Limb (tissue), 2 donors: ENCODE data around the gene NUB1.

Source experiments
- DNase-seq, 2 donors: peaks; one replicate each; pipeline ENCODE4 v3.0.0-alpha.2; 2016; ENCODE audit errors: extremely low spot score in 2 of 2

Gene NUB1

GRCh38 chr7:151389096-151389767 is 47.6 kb downstream of the NUB1 start:
- no peak for DNase-seq

- no peak for DNase-seq
Measured at GRCh38 chr7:151389768-151390597, 48.4 kb downstream of the NUB1 start.

GRCh38 chr7:151390598-151391357 is 49.2 kb downstream of the NUB1 start:
- no peak for DNase-seq

DNA sequence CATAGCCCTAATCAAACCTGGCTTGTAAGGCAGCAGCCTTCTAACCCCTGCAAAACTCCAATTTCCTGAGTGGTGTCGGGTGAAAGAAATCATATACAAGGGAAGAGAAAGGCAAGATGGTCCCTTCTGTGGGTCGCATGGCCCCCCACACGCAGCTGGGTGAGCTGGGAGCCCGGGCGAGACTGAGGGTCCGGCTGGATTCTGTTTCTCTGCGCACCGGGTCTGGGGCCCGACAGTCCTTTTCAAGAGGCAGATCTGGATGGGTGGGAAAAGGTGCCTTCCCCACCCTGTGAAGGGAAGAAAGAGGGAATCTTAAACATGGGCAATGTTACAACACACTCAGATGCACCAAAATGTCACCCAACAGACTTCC is 49.7 kb downstream of the NUB1 start:
- no peak for DNase-seq

- no peak for DNase-seq
Measured at GRCh38 chr7:151392002-151392401, 50.4 kb downstream of the NUB1 start.

DNA sequence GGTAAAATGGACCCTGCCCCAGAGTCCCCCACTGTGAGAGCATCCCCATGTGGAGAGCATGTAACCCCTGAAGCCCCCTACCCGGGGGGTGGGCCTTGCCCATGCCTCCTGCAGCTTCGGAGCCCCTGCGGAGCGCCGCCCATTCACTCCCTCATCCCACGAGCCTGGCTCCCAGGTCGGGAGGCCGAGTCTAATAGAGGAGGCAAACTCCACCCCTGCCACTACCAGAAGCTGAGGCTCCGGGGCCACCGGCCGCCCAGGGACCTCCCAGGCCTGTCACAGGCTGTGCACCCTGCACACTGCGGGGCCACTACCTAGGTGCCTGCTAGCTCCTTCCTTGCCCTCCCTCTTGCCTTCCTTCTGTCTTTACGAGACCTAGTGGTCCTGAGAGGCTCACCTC is 50.8 kb downstream of the NUB1 start:
- DNase-seq, result no peak

GRCh38 chr7:151393031-151393977 is 51.7 kb downstream of the NUB1 start:
- no peak for DNase-seq

GRCh38 chr7:151394076-151395035 is 52.7 kb downstream of the NUB1 start:
- DNase-seq, result no peak

- DNase-seq, result no peak
Measured at GRCh38 chr7:151395036-151395367, 53.4 kb downstream of the NUB1 start.

DNA sequence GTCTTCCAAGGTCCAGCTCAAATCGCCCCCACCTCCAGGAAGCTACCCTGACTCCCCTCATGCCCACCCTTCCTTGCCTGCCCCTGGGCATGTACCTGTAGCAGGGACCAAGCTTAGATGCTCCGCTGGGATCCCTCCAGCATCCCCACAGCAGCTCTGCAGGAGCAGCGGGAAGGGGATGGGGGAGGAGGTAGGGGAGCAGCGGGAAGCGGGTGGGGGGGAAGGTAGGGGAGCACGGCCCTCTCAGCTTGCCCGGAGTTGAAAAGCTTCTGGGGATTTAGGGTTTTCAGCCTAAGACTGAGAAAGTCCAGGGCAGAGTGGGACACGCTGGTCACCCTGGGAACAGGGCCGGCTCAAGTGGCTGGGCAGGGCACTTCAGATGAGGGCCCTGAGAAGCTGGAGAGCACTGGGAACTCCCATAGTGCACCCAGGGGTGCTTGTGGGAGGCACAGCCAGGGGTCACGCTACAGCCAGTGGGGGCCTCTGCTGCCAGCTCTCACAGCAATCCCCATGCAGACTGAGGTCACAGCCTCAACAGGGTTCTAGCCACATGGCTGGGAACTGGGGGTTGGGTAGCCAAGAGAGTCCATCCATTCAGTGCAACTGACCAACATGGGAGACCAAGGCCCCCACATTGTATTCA is 54.8 kb downstream of the NUB1 start:
- DNase-seq, result no peak

- no peak for DNase-seq
Measured at GRCh38 chr7:151397026-151397425, 55.4 kb downstream of the NUB1 start.

DNA sequence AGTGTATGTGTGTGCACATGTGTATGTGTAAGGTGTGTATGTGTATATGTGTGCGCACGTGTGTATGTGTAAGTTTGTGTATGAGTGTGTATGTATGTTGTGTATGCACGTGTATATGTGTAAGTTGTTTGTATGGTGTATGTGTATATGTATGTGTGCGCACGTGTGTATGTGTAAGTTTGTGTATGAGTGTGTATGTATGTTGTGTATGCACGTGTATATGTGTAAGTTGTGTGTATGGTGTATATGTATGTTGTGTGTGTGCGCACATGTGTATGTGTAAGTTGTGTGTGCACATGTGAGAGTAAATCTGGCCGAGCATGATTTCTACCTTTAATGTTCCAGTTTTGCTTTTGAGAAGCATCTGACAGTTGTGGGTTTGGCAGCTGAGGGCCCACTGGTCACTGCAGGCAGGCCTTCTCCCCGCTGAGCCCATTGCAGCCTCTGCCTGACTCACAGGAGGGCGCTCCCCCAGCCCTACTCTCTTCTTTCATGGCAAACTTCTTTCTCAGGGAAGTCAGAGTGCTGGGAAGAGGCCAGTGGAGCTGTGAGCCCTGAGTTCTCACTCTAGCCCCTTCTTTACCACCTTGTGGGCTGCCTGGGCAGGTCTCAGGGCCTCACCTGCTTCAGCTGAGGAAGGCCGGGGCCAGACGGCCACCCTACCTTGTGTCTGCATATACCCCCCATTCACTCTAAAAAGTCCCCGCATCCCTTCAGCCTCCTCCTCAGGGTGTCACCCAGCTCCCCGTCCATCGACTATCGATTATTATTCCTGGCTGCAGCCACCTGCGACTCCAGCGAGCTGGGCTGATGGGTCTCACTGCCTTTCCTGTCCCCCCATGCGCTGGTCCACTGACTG is 57.1 kb downstream of the NUB1 start:
- no peak for DNase-seq

GRCh38 chr7:151399305-151399601 is 57.6 kb downstream of the NUB1 start:
- no peak for DNase-seq

- no peak for DNase-seq
Measured at GRCh38 chr7:151399906-151400305, 58.3 kb downstream of the NUB1 start.

DNA sequence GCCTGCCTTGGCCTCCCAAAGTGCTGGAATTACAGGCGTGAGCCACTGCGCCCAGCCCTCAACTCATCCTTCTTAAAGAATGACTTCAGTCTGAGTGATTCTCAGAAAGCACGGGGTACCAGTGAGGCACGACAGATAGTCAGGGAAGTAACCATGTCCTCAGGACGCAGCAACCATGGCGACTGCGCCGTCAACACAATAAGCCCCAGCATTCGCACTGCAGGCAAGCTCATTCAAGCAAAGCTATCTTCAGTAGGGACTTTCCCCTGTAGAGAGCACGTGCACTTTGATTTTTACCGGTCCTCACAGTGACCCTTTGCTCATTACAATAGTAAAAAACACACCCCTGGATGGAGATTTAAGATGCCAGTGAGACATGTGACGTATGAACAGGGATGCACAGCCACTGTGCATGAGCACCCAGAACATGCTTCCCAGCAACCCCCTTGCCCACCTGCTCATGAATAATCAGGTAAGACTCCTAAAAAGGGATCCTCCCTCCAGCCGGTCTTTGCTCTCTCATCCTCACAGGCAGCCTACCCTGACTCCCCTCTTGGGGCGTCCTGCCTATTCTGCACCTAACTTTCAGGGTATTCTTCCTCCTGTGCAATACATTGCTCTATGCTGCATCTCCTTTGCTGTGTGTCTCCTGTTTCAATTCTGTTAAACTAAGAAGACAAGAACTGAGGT is 59.2 kb downstream of the NUB1 start:
- no peak for DNase-seq

GRCh38 chr7:151402029-151402835 is 60.6 kb downstream of the NUB1 start:
- DNase-seq, result no peak

GRCh38 chr7:151403764-151404163 is 62.2 kb downstream of the NUB1 start:
- DNase-seq, result no peak
